ENCODE results near the gene ADGRD1.
"Not testable (repeated sequence)": the region's sequence is repeated elsewhere in the genome, so short reads cannot be mapped to it uniquely, and the experiment has no call there.

ADGRD1 gene

DNA sequence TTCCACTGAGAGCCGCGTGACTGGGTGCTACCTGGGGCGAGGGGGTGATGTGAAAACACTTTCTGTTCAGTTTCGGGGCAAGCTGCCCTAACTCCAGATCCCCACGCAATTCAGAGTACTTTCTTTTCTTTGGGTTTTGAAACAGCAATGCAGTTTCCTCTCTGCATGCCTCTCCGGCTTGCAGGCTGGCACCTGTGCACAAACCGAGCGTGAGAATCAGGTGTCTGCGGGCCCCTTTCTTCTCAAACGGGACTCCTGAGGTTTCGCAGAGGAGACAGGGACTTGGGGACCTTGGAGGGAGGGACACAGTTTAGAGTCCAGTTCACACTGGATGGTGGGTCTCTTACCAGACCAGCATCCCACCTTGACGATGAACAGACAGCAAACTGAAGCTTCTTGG, 118.2 kb downstream of the ADGRD1 start:
- not testable (repeated sequence) for H3K4me3 ChIP-seq (replicated peaks; ENCODE audit: low read depth, low read length); DNase-seq (ENCODE audit: low read depth)

DNA sequence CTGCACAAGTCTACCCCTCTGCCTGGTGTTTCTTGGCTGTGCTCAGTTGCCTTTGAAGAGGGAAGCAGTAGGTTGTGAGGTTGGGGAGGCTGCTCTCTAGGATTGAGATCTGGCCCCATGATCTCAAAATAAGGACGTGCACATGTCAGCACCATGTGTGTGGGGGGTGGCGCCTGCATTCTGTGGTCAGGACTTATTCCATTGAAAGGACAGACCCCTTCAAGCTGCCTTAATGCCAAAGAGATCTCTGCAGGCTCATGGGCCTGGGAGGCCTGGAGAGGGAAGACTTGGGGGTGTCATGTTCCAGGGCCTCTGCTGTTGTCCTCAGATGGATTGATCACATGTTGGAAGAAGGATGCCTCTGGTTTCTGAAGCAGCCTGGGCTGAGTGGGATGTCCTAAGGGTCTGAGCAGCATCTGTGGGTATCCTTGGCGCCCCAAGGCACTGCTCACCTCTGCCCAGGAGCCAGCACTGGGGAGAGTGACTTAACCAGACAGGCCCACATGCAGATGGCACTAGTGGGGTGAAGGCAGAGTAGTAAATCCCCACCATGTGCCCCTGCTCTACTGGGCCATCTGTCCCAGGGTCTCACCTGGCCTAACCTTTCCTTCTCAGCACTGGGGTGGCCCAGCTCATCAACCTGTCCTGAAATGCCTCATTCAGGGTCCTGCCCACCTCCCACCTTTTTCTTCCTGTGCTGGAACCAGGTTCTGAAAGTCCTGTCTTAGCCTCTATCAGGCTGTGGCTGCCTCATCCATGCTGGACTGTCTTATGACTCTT, 118.9 kb downstream of the ADGRD1 start:
- TF ChIP-seq, protein P1, sequence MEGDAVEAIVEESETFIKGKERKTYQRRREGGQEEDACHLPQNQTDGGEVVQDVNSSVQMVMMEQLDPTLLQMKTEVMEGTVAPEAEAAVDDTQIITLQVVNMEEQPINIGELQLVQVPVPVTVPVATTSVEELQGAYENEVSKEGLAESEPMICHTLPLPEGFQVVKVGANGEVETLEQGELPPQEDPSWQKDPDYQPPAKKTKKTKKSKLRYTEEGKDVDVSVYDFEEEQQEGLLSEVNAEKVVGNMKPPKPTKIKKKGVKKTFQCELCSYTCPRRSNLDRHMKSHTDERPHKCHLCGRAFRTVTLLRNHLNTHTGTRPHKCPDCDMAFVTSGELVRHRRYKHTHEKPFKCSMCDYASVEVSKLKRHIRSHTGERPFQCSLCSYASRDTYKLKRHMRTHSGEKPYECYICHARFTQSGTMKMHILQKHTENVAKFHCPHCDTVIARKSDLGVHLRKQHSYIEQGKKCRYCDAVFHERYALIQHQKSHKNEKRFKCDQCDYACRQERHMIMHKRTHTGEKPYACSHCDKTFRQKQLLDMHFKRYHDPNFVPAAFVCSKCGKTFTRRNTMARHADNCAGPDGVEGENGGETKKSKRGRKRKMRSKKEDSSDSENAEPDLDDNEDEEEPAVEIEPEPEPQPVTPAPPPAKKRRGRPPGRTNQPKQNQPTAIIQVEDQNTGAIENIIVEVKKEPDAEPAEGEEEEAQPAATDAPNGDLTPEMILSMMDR (IDR thresholded peaks at IDR 0.05; ENCODE audit: low read length, missing control alignments) = no peak
- no peak for DNase-seq (ENCODE audit: low read depth)
- no peak overlapping the region for H3K4me3 ChIP-seq (replicated peaks; ENCODE audit: low read depth, low read length)

DNA sequence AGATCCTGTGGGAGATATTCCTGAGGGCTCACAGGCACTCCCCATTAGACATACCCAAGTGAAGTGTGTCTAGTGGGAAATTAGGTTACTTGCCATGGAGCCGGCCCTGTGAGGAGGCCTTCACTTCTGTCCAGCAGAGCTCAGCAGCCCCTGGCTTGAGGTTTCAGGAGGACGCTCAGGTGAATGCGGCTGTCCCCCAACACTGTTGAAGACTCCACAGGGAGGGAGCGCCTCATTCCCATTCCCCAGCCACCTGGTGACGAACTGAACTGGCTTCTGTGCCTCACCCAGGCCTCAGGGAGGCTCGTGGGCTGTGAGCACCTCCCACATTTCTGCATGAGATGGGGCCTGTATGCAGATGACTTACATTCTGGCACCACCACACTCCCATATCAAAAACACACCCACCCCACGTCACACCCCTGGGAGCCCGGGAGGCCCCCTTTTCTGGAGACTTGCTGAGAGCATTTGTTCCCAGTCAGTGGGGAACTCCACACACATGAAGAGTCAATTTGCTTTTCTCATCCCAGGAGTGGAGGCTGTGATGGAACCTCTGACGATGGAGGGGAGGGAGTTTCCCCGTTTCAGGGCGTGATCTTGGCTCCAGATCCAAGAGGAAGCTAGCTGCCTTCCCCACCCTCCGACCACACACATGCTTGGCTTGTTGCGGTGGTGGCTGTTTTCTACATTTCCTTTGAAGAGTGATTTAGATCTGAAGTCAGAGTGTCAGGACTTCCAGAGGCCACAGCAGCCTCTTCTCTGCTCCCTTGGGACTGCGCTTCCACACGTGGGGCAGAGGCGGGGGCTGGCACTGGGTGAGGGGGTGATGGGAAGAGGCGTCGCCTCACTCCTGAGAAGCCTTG, 120.7 kb downstream of the ADGRD1 start:
- no peak overlapping the region for H3K4me3 ChIP-seq (replicated peaks; ENCODE audit: low read depth, low read length)
- no peak for DNase-seq (ENCODE audit: low read depth)
- TF ChIP-seq, protein P1 (IDR thresholded peaks at IDR 0.05; ENCODE audit: low read length, missing control alignments) = no peak

DNA sequence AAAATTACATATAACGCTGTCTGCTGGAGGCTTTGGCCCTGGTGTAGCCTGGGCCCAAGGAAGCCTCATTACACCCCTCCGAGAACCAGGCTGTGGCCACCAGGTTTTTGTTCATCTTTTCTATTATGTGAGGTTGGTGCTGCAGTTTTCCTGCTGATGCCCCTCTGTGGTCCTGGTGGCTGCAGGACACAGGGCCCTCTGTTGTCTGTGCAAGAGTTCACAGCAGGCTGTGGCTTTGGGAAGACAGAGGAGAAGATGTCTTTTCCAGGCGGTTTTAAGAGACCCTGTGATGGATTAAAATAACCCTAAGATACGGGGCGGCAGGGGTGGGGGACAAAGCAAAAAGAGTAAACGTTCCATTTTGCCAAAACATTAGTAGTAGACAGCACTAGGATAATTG, 121.5 kb downstream of the ADGRD1 start:
- H3K4me3 ChIP-seq (replicated peaks; ENCODE audit: low read depth, low read length) = no peak overlapping the region
- no peak for DNase-seq (ENCODE audit: low read depth)
- TF ChIP-seq, protein P1 (IDR thresholded peaks at IDR 0.05; ENCODE audit: low read length, missing control alignments) = no peak

DNA sequence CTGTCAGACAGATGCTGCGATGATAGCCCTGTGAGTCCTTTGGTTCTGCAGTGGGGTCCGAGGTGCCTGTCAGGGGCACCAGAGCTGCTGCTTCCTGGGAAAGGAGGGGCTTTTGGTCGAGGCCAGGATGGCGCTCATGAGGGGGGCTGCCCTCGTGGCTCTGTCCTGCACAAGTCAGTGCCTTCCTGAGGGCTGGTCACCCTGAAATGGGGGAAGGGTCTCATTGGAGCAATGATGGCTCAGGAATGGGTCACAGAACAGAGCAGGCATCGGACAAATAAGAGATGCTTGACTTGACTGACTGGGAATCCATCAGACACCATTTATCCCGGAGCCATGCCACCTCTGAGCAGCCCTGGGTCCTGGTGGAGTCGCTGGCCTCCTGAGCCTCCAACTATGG, 121.9 kb downstream of the ADGRD1 start:
- DNase-seq (ENCODE audit: low read depth) = no peak
- TF ChIP-seq, protein P1 (IDR thresholded peaks at IDR 0.05; ENCODE audit: low read length, missing control alignments) = no peak
- no peak overlapping the region for H3K4me3 ChIP-seq (replicated peaks; ENCODE audit: low read depth, low read length)

DNA sequence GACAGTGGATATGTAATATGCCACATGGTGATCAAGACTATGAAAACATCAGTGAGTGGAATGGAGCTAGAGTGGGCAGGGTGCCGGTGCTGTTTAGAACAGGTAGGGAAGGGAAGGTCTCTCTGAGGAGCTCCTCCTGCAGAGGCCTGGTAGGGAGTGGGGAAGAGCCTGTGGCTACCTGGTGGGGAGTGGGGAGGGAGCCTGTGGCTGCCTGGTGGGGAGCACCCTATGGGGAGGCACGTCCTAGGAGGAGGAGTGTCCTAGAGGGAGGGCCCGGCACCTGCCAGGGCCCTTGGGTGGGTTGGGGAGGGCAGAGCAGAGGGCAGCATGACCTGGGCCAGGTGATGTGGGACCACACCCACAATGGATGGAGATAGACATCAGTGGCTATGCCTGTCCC, 122.6 kb downstream of the ADGRD1 start:
- TF ChIP-seq, protein P1 (IDR thresholded peaks at IDR 0.05; ENCODE audit: low read length, missing control alignments) = no peak
- no peak overlapping the region for H3K4me3 ChIP-seq (replicated peaks; ENCODE audit: low read depth, low read length)
- no peak for DNase-seq (ENCODE audit: low read depth)

Data from fibroblast of pulmonary artery (primary cell).